ENCODE data around the gene MYOM3.

Gene MYOM3

DNA sequence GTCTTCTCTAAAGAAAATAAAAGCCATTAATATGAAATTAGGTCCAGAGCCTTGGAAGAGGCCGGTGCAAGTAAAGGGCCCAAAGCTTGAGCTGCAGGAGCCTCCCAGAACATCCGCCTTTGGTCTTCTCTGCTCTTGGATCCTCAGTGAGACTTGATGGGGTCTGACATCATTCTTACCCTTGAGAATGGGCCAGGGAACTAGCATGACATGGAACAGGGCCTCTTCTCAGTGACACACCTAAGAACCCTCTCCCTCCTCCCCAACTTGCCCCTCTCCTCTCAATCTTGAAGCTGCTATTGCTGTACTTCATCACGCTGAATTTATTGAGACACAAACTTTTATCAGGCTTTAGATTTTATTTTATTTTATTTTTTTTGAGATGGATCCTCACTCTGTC, 91.5 kb downstream of the MYOM3 start:
- H4K91ac ChIP-seq (ENCODE audit: low read depth, low read length): no peak overlapping the region
- H3K4me2 ChIP-seq (ENCODE audit: low read length): no peak overlapping the region
- no peaks in the 10 kb centered on the region for H3K9me3 ChIP-seq (ENCODE audit: insufficient read depth, low read depth, low read length)
- H4K8ac ChIP-seq (ENCODE audit: low read depth, low read length): no peak overlapping the region
- H3K23ac ChIP-seq (ENCODE audit: low read length): no peak overlapping the region
- H3K4me3 ChIP-seq (ENCODE audit: low read depth, low read length): no peak overlapping the region
- peak overlapping the region; percentile 95 for H2BK12ac ChIP-seq (ENCODE audit: low read length)
- no peaks in the 10 kb centered on the region for H3K36me3 ChIP-seq (ENCODE audit: control insufficient read depth in 1 of 2, insufficient read depth in 2 of 2, low read length in 2 of 2)
- H3K27me3 ChIP-seq (ENCODE audit: insufficient read depth, low read length): no peaks in the 10 kb centered on the region
- H3K4ac ChIP-seq (ENCODE audit: low read depth, low read length): no peak overlapping the region
- no peak overlapping the region for H3K27ac ChIP-seq (ENCODE audit: low read depth, low read length)
- peaks cover 21 to 24% of the 10 kb centered on the region in 2 experiments for H3K4me1 ChIP-seq (ENCODE audit: control insufficient read depth in 1 of 2, insufficient read depth in 2 of 2, low read length in 2 of 2)
- WGBS (ENCODE audit: extremely low coverage, insufficient coverage, insufficient read length): no CpG with 5 or more reads among the region's 3 CpGs
- H2AFZ ChIP-seq (ENCODE audit: insufficient read depth, low read length, poor library complexity): no peak overlapping the region
- no peak overlapping the region for H3K18ac ChIP-seq (ENCODE audit: low read length)
- H2BK120ac ChIP-seq (ENCODE audit: insufficient read depth, low read length, poor library complexity): no peak overlapping the region
- no peak overlapping the region for H2BK5ac ChIP-seq (ENCODE audit: low read depth, low read length, poor library complexity)
- peaks cover 7% of the 10 kb centered on the region for H3K79me1 ChIP-seq (ENCODE audit: low read length)
- no peak overlapping the region for H3K14ac ChIP-seq (ENCODE audit: low read length)
- H3K9ac ChIP-seq (ENCODE audit: low read length): no peak overlapping the region
- H2AK5ac ChIP-seq (ENCODE audit: low read length): no peak overlapping the region
- DNase-seq: no peak
- no peak overlapping the region for H4K12ac ChIP-seq (ENCODE audit: low read depth, low read length)
- no peaks in the 10 kb centered on the region for H3K79me2 ChIP-seq (ENCODE audit: control insufficient read depth, insufficient read depth, low read length, poor library complexity)

DNA sequence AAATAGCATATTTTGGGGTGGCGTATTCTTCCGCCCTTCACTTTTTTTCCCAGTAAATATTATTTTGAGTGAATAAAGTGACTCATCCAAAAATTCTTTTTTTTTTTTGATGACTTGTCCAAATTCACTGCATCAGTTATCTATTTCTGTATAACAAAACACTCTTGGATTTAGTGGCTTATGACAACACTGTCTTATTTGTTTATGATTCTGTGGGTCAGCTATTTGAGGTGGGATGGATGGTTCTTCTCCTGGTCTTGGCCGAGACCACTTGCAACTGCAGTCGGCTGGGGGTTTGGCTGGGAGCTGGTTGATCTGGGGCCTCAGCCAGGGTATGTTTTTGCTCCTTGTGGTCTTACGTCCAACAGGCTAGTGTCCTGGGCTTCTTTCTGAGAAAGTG, 91.9 kb downstream of the MYOM3 start:
- Histone ChIP-seq H2BK5ac (ENCODE audit: low read depth, low read length, poor library complexity) (no peak overlapping the region), H3K4ac (ENCODE audit: low read depth, low read length) (no peak overlapping the region), H2BK120ac (ENCODE audit: insufficient read depth, low read length, poor library complexity) (peak overlapping the region; percentile 53), H3K9me3 (ENCODE audit: insufficient read depth, low read depth, low read length) (no peaks in the 10 kb centered on the region), H3K4me1 (ENCODE audit: control insufficient read depth in 1 of 2, insufficient read depth in 2 of 2, low read length in 2 of 2) (peaks cover 21 to 24% of the 10 kb centered on the region in 2 experiments), H3K9ac (ENCODE audit: low read length) (no peak overlapping the region), H3K79me2 (ENCODE audit: control insufficient read depth, insufficient read depth, low read length, poor library complexity) (no peaks in the 10 kb centered on the region), H3K79me1 (ENCODE audit: low read length) (peaks cover 7% of the 10 kb centered on the region), H3K36me3 (ENCODE audit: control insufficient read depth in 1 of 2, insufficient read depth in 2 of 2, low read length in 2 of 2) (no peaks in the 10 kb centered on the region), H2AFZ (ENCODE audit: insufficient read depth, low read length, poor library complexity) (no peak overlapping the region), H4K91ac (ENCODE audit: low read depth, low read length) (no peak overlapping the region), H2AK5ac (ENCODE audit: low read length) (no peak overlapping the region), H3K14ac (ENCODE audit: low read length) (no peak overlapping the region), H3K27me3 (ENCODE audit: insufficient read depth, low read length) (no peaks in the 10 kb centered on the region), H3K4me3 (ENCODE audit: low read depth, low read length) (no peak overlapping the region), H4K12ac (ENCODE audit: low read depth, low read length) (no peak overlapping the region), H2BK12ac (ENCODE audit: low read length) (peak overlapping the region; percentile 95), H3K4me2 (ENCODE audit: low read length) (no peak overlapping the region), H3K23ac (ENCODE audit: low read length) (no peak overlapping the region), H3K27ac (ENCODE audit: low read depth, low read length) (no peak overlapping the region), H3K18ac (ENCODE audit: low read length) (no peak overlapping the region), H4K8ac (ENCODE audit: low read depth, low read length) (no peak overlapping the region)
- no peak for DNase-seq
- no CpG with 5 or more reads among the region's 5 CpGs for WGBS (ENCODE audit: extremely low coverage, insufficient coverage, insufficient read length)

- H2AK5ac ChIP-seq (ENCODE audit: low read length): peak overlapping the region; percentile 79
- H4K91ac ChIP-seq (ENCODE audit: low read depth, low read length): no peak overlapping the region
- H3K9me3 ChIP-seq (ENCODE audit: insufficient read depth, low read depth, low read length): no peaks in the 10 kb centered on the region
- no peak overlapping the region for H3K4ac ChIP-seq (ENCODE audit: low read depth, low read length)
- H4K12ac ChIP-seq (ENCODE audit: low read depth, low read length): no peak overlapping the region
- H4K8ac ChIP-seq (ENCODE audit: low read depth, low read length): no peak overlapping the region
- peak overlapping the region; percentile 6 for H3K4me2 ChIP-seq (ENCODE audit: low read length)
- H3K36me3 ChIP-seq (ENCODE audit: control insufficient read depth in 1 of 2, insufficient read depth in 2 of 2, low read length in 2 of 2): no peaks in the 10 kb centered on the region
- no peak overlapping the region for H3K4me3 ChIP-seq (ENCODE audit: low read depth, low read length)
- no peak overlapping the region for H3K23ac ChIP-seq (ENCODE audit: low read length)
- no peaks in the 10 kb centered on the region for H3K79me2 ChIP-seq (ENCODE audit: control insufficient read depth, insufficient read depth, low read length, poor library complexity)
- no peak overlapping the region for H3K9ac ChIP-seq (ENCODE audit: low read length)
- H2BK120ac ChIP-seq (ENCODE audit: insufficient read depth, low read length, poor library complexity): no peak overlapping the region
- no CpG with 5 or more reads among the region's 20 CpGs for WGBS (ENCODE audit: extremely low coverage, insufficient coverage, insufficient read length)
- peak; percentile 96 to 99 for DNase-seq
- H3K4me1 ChIP-seq (ENCODE audit: control insufficient read depth in 1 of 2, insufficient read depth in 2 of 2, low read length in 2 of 2): peaks cover 21 to 24% of the 10 kb centered on the region in 2 experiments
- H3K27ac ChIP-seq (ENCODE audit: low read depth, low read length): peak overlapping the region; percentile 6
- H2AFZ ChIP-seq (ENCODE audit: insufficient read depth, low read length, poor library complexity): no peak overlapping the region
- no peaks in the 10 kb centered on the region for H3K27me3 ChIP-seq (ENCODE audit: insufficient read depth, low read length)
- peak overlapping the region; percentile 31 for H2BK12ac ChIP-seq (ENCODE audit: low read length)
- H3K79me1 ChIP-seq (ENCODE audit: low read length): peaks cover 7% of the 10 kb centered on the region
- no peak overlapping the region for H3K14ac ChIP-seq (ENCODE audit: low read length)
- H2BK5ac ChIP-seq (ENCODE audit: low read depth, low read length, poor library complexity): no peak overlapping the region
- H3K18ac ChIP-seq (ENCODE audit: low read length): no peak overlapping the region
These were observed 93.0 kb downstream of the MYOM3 start for GRCh38 chr1:24018611-24019580.

DNA sequence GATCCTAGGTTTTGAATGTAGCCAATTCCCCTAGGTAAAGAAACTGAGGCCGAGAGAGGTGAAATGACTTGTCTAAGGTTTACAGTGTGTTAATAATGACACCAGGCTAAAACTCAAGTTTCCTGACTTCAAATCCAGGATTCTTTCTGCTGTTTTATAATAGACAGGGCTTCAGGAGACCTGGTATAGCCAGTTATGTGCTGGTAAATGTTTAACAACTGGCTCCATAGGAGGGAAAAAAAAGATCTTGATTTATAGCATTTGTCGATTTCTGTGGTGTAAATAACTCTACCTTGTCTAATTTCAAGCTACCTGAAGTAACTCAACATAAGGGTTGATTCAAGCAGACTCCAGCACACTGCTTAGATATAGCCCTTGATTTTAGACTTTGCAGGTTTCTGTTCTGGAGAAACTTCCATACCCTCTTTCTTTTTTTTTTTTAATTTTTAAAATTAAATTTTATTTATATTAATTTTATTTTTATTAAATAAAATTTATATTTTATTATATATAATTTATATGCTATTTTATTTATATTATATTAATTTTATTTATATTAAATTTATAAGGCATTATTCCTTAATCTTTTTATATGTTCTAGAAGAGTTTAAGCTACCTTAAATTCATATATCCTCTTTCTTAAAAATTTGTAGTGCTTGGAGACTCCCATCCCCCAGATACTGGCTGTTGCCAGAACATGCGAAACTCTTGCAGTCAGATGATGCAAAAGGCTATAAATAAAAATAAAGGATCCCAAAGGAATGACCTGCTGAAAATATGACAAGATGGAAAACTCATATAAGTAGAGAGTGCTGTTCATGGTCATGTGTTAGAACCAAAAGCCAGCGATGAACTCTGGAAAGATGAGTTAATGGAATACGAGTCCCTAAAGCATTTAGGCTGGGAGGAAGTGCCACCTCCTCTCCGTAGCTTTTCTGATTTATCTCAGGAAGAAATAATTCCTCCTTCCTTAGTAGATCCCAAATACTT, 96.4 kb downstream of the MYOM3 start:
- Histone ChIP-seq H3K4ac (ENCODE audit: low read depth, low read length) (no peak overlapping the region), H2BK120ac (ENCODE audit: insufficient read depth, low read length, poor library complexity) (no peak overlapping the region), H2BK5ac (ENCODE audit: low read depth, low read length, poor library complexity) (no peak overlapping the region), H3K27me3 (ENCODE audit: insufficient read depth, low read length) (no peaks in the 10 kb centered on the region), H3K27ac (ENCODE audit: low read depth, low read length) (no peak overlapping the region), H3K4me2 (ENCODE audit: low read length) (no peak overlapping the region), H3K9ac (ENCODE audit: low read length) (no peak overlapping the region), H2AFZ (ENCODE audit: insufficient read depth, low read length, poor library complexity) (no peak overlapping the region), H4K8ac (ENCODE audit: low read depth, low read length) (no peak overlapping the region), H3K79me1 (ENCODE audit: low read length) (peaks cover 4% of the 10 kb centered on the region), H2BK12ac (ENCODE audit: low read length) (no peak overlapping the region), H4K91ac (ENCODE audit: low read depth, low read length) (no peak overlapping the region), H3K9me3 (ENCODE audit: insufficient read depth, low read depth, low read length) (no peaks in the 10 kb centered on the region), H3K36me3 (ENCODE audit: control insufficient read depth in 1 of 2, insufficient read depth in 2 of 2, low read length in 2 of 2) (no peaks in the 10 kb centered on the region), H3K14ac (ENCODE audit: low read length) (no peak overlapping the region), H3K79me2 (ENCODE audit: control insufficient read depth, insufficient read depth, low read length, poor library complexity) (no peaks in the 10 kb centered on the region), H2AK5ac (ENCODE audit: low read length) (no peak overlapping the region), H3K4me3 (ENCODE audit: low read depth, low read length) (no peak overlapping the region), H4K12ac (ENCODE audit: low read depth, low read length) (no peak overlapping the region), H3K23ac (ENCODE audit: low read length) (no peak overlapping the region), H3K4me1 (ENCODE audit: control insufficient read depth in 1 of 2, insufficient read depth in 2 of 2, low read length in 2 of 2) (peaks cover 7 to 11% of the 10 kb centered on the region in 2 experiments), H3K18ac (ENCODE audit: low read length) (no peak overlapping the region)
- no peak for DNase-seq
- no CpG with 5 or more reads among the region's 6 CpGs for WGBS (ENCODE audit: extremely low coverage, insufficient coverage, insufficient read length)
